HCT116 (cell line): ENCODE measurements around the gene CHD2. TPM values are rescaled to one million over a fixed set of nuclear protein-coding genes. Genes with fewer than 3 reads are reported as not detected.
A peak's percentile ranks its signal among the peaks of the same experiment; 100 is the strongest.

Experiments used
- ATAC-seq: fragments of 200-7000 bp; cut with Tn5 transposase; 2 replicates; pipeline ENCODE4 v1.9.1; 2020; ENCODE audit warnings: mild to moderate bottlenecking, moderate library complexity
- Bru-seq: library from RNA; stranded (reverse); fragments of 400-500 nt; gene quantifications from one replicate; lab custom pipeline; 2021; lab: Mats Ljungman, UMichigan
- BruChase-seq, 2 experiments: library from RNA; stranded (reverse); fragments of 400-500 nt; gene quantifications; one replicate each; lab custom pipeline; 2021; lab: Mats Ljungman, UMichigan
- BruUV-seq: library from RNA; stranded (reverse); fragments of 400-500 nt; replicated peaks from 2 replicates; lab custom pipeline; 2021; lab: Mats Ljungman, UMichigan
- CTCF ChIA-PET: fragments of 300-600 bp; sonication (Branson Sonifier 250); formaldehyde crosslinking; loops from one replicate; lab custom pipeline; 2021; ENCODE audit warnings: antibody characterized with exemption; lab: Charles Lee
- POLR2A ChIA-PET: fragments of 300-600, 350-600 bp; sonication (Branson Sonifier 250); formaldehyde crosslinking; loops from one replicate; lab custom pipeline; 2021; ENCODE audit warnings: antibody characterized with exemption; lab: Charles Lee
- RAD21 ChIA-PET, 2 experiments: fragments of 300-600 bp; sonication (Branson Sonifier 250); formaldehyde crosslinking; loops; one replicate each; lab custom pipeline; 2023; ENCODE audit warnings: low total read pairs in 2 of 2; ENCODE audit not compliant: uncharacterized antibody in 2 of 2, unreplicated experiment in 2 of 2, low non-redundant PET in 1 of 2; lab: Charles Lee
- DNase-seq: peaks from one replicate; pipeline ENCODE4 v3.0.0-alpha.2; 2010; ENCODE audit warnings: low read depth, low spot score
- H2AFZ ChIP-seq: fragments of 200-600 bp; shearing (Covaris generic), sonication (generic); 2 replicates; pipeline ENCODE4 v1.6.1; 2017; ENCODE audit warnings: low read depth, mixed run types, mixed read lengths, antibody characterized with exemption, low read length; ENCODE audit not compliant: poor library complexity, severe bottlenecking
- H3K27ac ChIP-seq: 2 replicates; pipeline ENCODE4 v1.5.1; 2012; ENCODE audit warnings: low read depth, low read length
- H3K27me3 ChIP-seq: fragments of 200-600 bp; sonication (generic); 2 replicates; pipeline ENCODE4 v1.6.1; 2016; ENCODE audit warnings: mixed run types, low read length, mixed read lengths; ENCODE audit not compliant: insufficient read depth
- H3K36me3 ChIP-seq, 2 experiments: fragments of 200-500 bp in 1 of 2; fragments of 200-600 bp in 1 of 2; sonication (Bioruptor generic) in 1 of 2; sonication (generic) in 1 of 2; 2 replicates each; pipeline versions ENCODE4 v1.5.1 to v1.6.1; 2014 to 2016; ENCODE audit warnings: low read length in 2 of 2, inconsistent platforms in 1 of 2, mixed read lengths in 1 of 2, mixed run types in 1 of 2; ENCODE audit not compliant: insufficient read depth in 2 of 2, control insufficient read depth in 1 of 2
- H3K4me1 ChIP-seq, 2 experiments: fragments of 200-600 bp in 1 of 2; sonication (generic) in 1 of 2; 2 replicates each; pipeline versions ENCODE4 v1.5.1 to v1.6.1; 2012 to 2017; ENCODE audit warnings: low read length in 2 of 2, inconsistent platforms in 1 of 2, mild to moderate bottlenecking in 1 of 2, mixed read lengths in 1 of 2, mixed run types in 1 of 2, moderate library complexity in 1 of 2; ENCODE audit not compliant: insufficient read depth in 2 of 2, control insufficient read depth in 1 of 2
- H3K4me2 ChIP-seq: fragments of 200-600 bp; sonication (generic); 2 replicates; pipeline ENCODE4 v1.6.1; 2017; ENCODE audit warnings: mixed run types, low read length, mixed read lengths
- H3K4me3 ChIP-seq, 2 experiments: fragments of 200-600 bp in 1 of 2; sonication (generic) in 1 of 2; replicated peaks in 1 of 2; 2 replicates each; pipeline ENCODE4 v1.5.1; 2011 to 2016; ENCODE audit warnings: low read length in 2 of 2, control low read depth in 1 of 2, low read depth in 1 of 2, mild to moderate bottlenecking in 1 of 2, mixed read lengths in 1 of 2, mixed run types in 1 of 2
- H3K79me2 ChIP-seq: fragments of 200-600 bp; sonication (generic); 2 replicates; pipeline ENCODE4 v1.6.1; 2017; ENCODE audit warnings: mild to moderate bottlenecking, mixed run types, low read length, moderate library complexity, mixed read lengths; ENCODE audit not compliant: insufficient read depth
- H3K9ac ChIP-seq: fragments of 200-600 bp; sonication (generic); 2 replicates; pipeline ENCODE4 v1.6.1; 2016; ENCODE audit warnings: low read length, mixed read lengths
- H3K9me2 ChIP-seq: fragments of 200-600 bp; sonication (generic), shearing (Covaris generic); 2 replicates; pipeline ENCODE4 v1.6.1; 2017; ENCODE audit warnings: mixed run types, mild to moderate bottlenecking, moderate library complexity; ENCODE audit not compliant: insufficient read depth
- H3K9me3 ChIP-seq, 2 experiments: fragments of 200-500 bp in 1 of 2; fragments of 200-600 bp in 1 of 2; sonication (Bioruptor generic) in 1 of 2; sonication (generic) in 1 of 2; 2 replicates each; pipeline ENCODE4 v1.6.1; 2014 to 2017; ENCODE audit warnings: low read length in 2 of 2, mixed read lengths in 2 of 2, inconsistent platforms in 1 of 2, low read depth in 1 of 2, mild to moderate bottlenecking in 1 of 2, mixed run types in 1 of 2, moderate library complexity in 1 of 2; ENCODE audit not compliant: control insufficient read depth in 1 of 2, insufficient read depth in 1 of 2
- H4K20me1 ChIP-seq: fragments of 200-600 bp; sonication (generic), shearing (Covaris generic); 2 replicates; pipeline ENCODE4 v1.6.1; 2017; ENCODE audit warnings: mixed run types, mild to moderate bottlenecking, moderate library complexity; ENCODE audit not compliant: insufficient read depth
- ATF3 ChIP-seq: IDR thresholded peaks from 2 replicates; pipeline ENCODE4 v1.6.1; 2012
- CBX3 ChIP-seq: IDR thresholded peaks from 2 replicates; pipeline ENCODE4 v1.6.1; 2012; ENCODE audit warnings: low read depth
- CEBPB ChIP-seq: IDR thresholded peaks from 2 replicates; pipeline ENCODE4 v1.6.1; 2012; ENCODE audit warnings: low read depth
- CTCF ChIP-seq, 3 experiments: fragments of 200-600 bp in 1 of 3; sonication (generic) in 1 of 3; IDR thresholded peaks in 2 of 3; conservative IDR thresholded peaks in 1 of 3; 2 replicates each; pipeline ENCODE4 v1.5.1; 2012 to 2017; ENCODE audit warnings: low read depth in 2 of 3, low read length in 2 of 3, antibody characterized with exemption in 1 of 3, borderline replicate concordance in 1 of 3, control low read depth in 1 of 3, mild to moderate bottlenecking in 1 of 3, mixed read lengths in 1 of 3, mixed run types in 1 of 3, moderate library complexity in 1 of 3; ENCODE audit not compliant: insufficient read depth in 1 of 3
- ELF1 ChIP-seq: IDR thresholded peaks from 2 replicates; pipeline ENCODE4 v1.6.1; 2012; ENCODE audit warnings: low read depth, borderline replicate concordance
- EZH2 ChIP-seq: fragments of 200-600 bp; sonication (generic); IDR thresholded peaks from 2 replicates; pipeline ENCODE4 v1.6.1; 2017; ENCODE audit warnings: antibody characterized with exemption, mixed run types
- EZH2phosphoT487 ChIP-seq: fragments of 200-600 bp; IDR thresholded peaks from 2 replicates; pipeline ENCODE4 v1.6.1; 2018; ENCODE audit warnings: antibody characterized with exemption, borderline replicate concordance
- FOSL1 ChIP-seq: IDR thresholded peaks from 2 replicates; pipeline ENCODE4 v1.6.1; 2012; ENCODE audit warnings: low read depth
- JUND ChIP-seq: IDR thresholded peaks from 2 replicates; pipeline ENCODE4 v1.6.1; 2012
- MAX ChIP-seq: IDR thresholded peaks from 2 replicates; pipeline ENCODE4 v1.6.1; 2012
- POLR2A ChIP-seq: IDR thresholded peaks from 2 replicates; pipeline ENCODE4 v1.7.0; 2011; ENCODE audit warnings: borderline replicate concordance; ENCODE audit not compliant: insufficient read depth, insufficient read length; ENCODE audit errors: extremely low read depth
- POLR2AphosphoS5 ChIP-seq: IDR thresholded peaks from 2 replicates; pipeline ENCODE4 v1.6.1; 2011; ENCODE audit warnings: mild to moderate bottlenecking, low read depth, low read length, moderate library complexity
- RAD21 ChIP-seq: IDR thresholded peaks from 2 replicates; pipeline ENCODE4 v1.6.1; 2012; ENCODE audit warnings: low read depth, mild to moderate bottlenecking
- SIN3A ChIP-seq: IDR thresholded peaks from 2 replicates; pipeline ENCODE4 v1.6.1; 2012; ENCODE audit warnings: low read depth
- SP1 ChIP-seq: IDR thresholded peaks from 2 replicates; pipeline ENCODE4 v1.6.1; 2012; ENCODE audit warnings: low read depth
- SRF ChIP-seq: IDR thresholded peaks from 2 replicates; pipeline ENCODE4 v1.6.1; 2012; ENCODE audit warnings: low read depth
- TCF7L2 ChIP-seq: IDR thresholded peaks from 2 replicates; pipeline ENCODE4 v1.7.0; 2011; ENCODE audit warnings: borderline replicate concordance, inconsistent platforms; ENCODE audit not compliant: insufficient read depth, insufficient read length; ENCODE audit errors: extremely low read depth
- YY1 ChIP-seq: IDR thresholded peaks from 2 replicates; pipeline ENCODE4 v1.6.1; 2011; ENCODE audit warnings: low read length, low read depth, moderate library complexity, mild to moderate bottlenecking; ENCODE audit not compliant: insufficient replicate concordance; ENCODE audit errors: extremely low read depth
- ZFX ChIP-seq: fragments of 450-650 bp; IDR thresholded peaks from 2 replicates; pipeline ENCODE4 v1.6.1; 2017
- ZNF274 ChIP-seq: fragments of 200-500 bp; sonication (Bioruptor generic); IDR thresholded peaks from 2 replicates; pipeline ENCODE4 v1.6.1; 2014; ENCODE audit warnings: mild to moderate bottlenecking, low read depth, low read length, inconsistent platforms
- intact Hi-C: fragments of 100-400 bp; cut with micrococcal nuclease; formaldehyde crosslinking; loops from 2 replicates; pipeline ENCODE4 v1.10.0; 2022
- long read RNA-seq: library from polyadenylated mRNA; unstranded; transcript quantifications from one replicate; pipeline ENCODE4 v2.0.0, GENCODE V29; 2021; ENCODE audit not compliant: unreplicated experiment
- polyA plus RNA-seq: library from polyadenylated mRNA; unstranded; fragments of >200 nt; gene quantifications from 2 replicates; pipeline ENCODE4 v1.2.1, GENCODE V29; 2012; ENCODE audit warnings: missing spikeins
- total RNA-seq: library from RNA; stranded (reverse); gene quantifications from one replicate; pipeline ENCODE4 v1.2.1, GENCODE V29; 2021; ENCODE audit not compliant: unreplicated experiment
- TF ChIP-seq, protein P1 (sequence below): IDR thresholded peaks from 2 replicates; pipeline ENCODE4 v1.6.1; 2011; ENCODE audit warnings: mild to moderate bottlenecking, low read length, moderate library complexity; ENCODE audit not compliant: insufficient replicate concordance; ENCODE audit errors: extremely low read depth

The CHD2 gene
- total RNA-seq (116 TPM), Bru-seq, nascent RNA (percentile 98 among the genes with signal in this experiment), BruChase-seq, experiment 1, labeled RNA remaining after a 6-hour chase (percentile 94 among the genes with signal in this experiment), BruChase-seq, experiment 2, labeled RNA remaining after a 2-hour chase (percentile 95 among the genes with signal in this experiment)
- 64.4 and 68.7 TPM in 2 replicates for polyA plus RNA-seq
- long read RNA-seq, partial matches to known transcripts, result 50 of 92 reads
- long read RNA-seq, other reads (novel, unspliced or antisense), result 37 of 92 reads

DNA sequence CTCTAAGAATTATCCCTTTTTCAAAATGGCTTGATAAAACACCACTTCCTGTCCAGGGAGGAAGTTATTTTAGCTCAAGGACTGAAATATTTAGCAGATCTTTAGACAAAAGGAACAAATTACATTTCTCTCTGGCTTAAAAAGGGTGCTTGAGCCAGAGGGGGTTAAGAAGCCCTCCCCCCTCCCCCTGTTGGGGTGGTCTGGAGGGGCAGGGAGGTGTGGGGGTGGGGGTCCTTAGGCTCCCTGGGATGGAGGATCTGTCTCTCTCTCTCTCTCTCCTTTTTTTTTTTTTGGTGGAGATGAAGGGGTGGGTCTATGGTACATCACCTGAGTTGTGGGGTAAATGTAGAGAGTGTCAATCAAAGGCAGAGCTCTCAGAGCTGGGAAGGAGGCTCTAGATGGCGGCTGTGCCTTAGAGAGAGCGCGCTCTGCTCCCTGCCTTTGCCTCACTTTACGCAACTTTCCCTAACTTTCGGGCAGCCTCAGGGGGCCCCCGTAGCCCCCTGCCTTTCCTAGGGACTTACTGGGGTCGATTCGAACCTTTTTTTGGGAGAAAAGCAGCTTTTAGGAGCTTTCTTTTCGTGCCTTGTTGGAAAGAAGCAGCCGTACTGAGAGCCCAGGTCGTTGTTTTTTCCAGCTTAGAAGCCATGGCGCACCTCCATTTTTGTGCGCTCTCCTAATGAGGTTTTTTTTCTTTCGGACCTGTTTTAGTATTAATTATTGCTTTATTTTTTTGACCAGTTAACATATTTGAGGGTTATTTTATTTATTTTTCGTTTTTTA is at the start of gene CHD2:
Gene CHD2, plus strand, starts transcription at position 377 of the 783 bp plus-strand sequence. CDS start 914 bp downstream, outside the sequence.
- DNase-seq, result peak; percentile 89
- Histone ChIP-seq H3K4me2 (peak within 1 kb of the TSS; percentile 82), H3K4me3 (peak within 1 kb of the TSS; percentile 69 to 71), H3K9ac (peak within 1 kb of the TSS; percentile 87), H3K4me1 (peaks cover 20 to 41% of the 10 kb centered on the region in 2 experiments; a peak in 3 of 4 replicates), H3K9me3 (no peaks in the 10 kb centered on the region), H3K27me3 (no peaks in the 10 kb centered on the region), H3K27ac (peak within 1 kb of the TSS; percentile 97), H2AFZ (no peak within 1 kb of the TSS), H3K79me2 (peaks cover 91% of the 10 kb centered on the region), H3K36me3 (peaks cover 15 to 24% of the 10 kb centered on the region in 2 experiments), H4K20me1 (peaks cover 6% of the 10 kb centered on the region; the same call in 1 of the 2 replicates), H3K9me2 (0 out of 2 replicates have a peak, but pooled peaks cover 4% of the 10 kb centered on the region)
- ChIA-PET CTCF (interaction anchor here (0.9 to 2.3 kb wide), 13 partner anchors 11 to 103 kb away, joined by 3 to 17 read pairs (median 5); no protein-coding TSS in a partner anchor), RAD21 (interaction anchor here (0.7 to 1.4 kb wide), 3 partner anchors 21 to 98 kb away, joined by 3 to 8 read pairs (median 3); no protein-coding TSS in a partner anchor), POLR2A (interaction anchor here (0.6 to 5.2 kb wide), 23 partner anchors 9 to 1905 kb away, joined by 3 to 93 read pairs (median 5); no protein-coding TSS in a partner anchor)
- intact Hi-C loops, result loop anchor here (5.0 kb wide), 1 partner anchor 78 kb away; no protein-coding TSS in a partner anchor
- peak; percentile 69 for ATAC-seq
- no TSS peak for BruUV-seq
- peak; percentile 44; the same call in 1 of the 2 replicates for TF ChIP-seq MAX
- 0 out of 2 replicates have a peak, but pooled peaks have one; percentile 14 for TF ChIP-seq SRF
- TF ChIP-seq ZFX, result no peak
- TF ChIP-seq ELF1, result no peak
- TF ChIP-seq SP1, result peak; percentile 29; the same call in 1 of the 2 replicates
- no peak for TF ChIP-seq TCF7L2
- peak; percentile 87 for TF ChIP-seq YY1
- no peak for TF ChIP-seq ZNF274
- peak; percentile 99 for TF ChIP-seq POLR2AphosphoS5
- TF ChIP-seq FOSL1, result no peak; the same call in 1 of the 2 replicates
- TF ChIP-seq CBX3, result no peak
- TF ChIP-seq POLR2A, result peak; percentile 95
- TF ChIP-seq CEBPB, result peak; percentile 28
- peak; percentile 78 for TF ChIP-seq SIN3A
- peak; percentile 3; the same call in 1 of the 2 replicates for TF ChIP-seq JUND
- 0 out of 6 replicates have a peak, but pooled peaks of 1 of the 3 experiments have one; percentile 6 for TF ChIP-seq CTCF (IDR thresholded peaks at IDR 0.05 in 2 of 3, conservative IDR thresholded peaks at IDR 0.05 in 1 of 3; ENCODE audit: borderline replicate concordance in 1 of 3, insufficient read depth in 1 of 3, low read depth in 2 of 3, low read length in 2 of 3)
- TF ChIP-seq, protein P1, sequence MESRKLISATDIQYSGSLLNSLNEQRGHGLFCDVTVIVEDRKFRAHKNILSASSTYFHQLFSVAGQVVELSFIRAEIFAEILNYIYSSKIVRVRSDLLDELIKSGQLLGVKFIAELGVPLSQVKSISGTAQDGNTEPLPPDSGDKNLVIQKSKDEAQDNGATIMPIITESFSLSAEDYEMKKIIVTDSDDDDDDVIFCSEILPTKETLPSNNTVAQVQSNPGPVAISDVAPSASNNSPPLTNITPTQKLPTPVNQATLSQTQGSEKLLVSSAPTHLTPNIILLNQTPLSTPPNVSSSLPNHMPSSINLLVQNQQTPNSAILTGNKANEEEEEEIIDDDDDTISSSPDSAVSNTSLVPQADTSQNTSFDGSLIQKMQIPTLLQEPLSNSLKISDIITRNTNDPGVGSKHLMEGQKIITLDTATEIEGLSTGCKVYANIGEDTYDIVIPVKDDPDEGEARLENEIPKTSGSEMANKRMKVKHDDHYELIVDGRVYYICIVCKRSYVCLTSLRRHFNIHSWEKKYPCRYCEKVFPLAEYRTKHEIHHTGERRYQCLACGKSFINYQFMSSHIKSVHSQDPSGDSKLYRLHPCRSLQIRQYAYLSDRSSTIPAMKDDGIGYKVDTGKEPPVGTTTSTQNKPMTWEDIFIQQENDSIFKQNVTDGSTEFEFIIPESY, result peak; percentile 40
- TF ChIP-seq RAD21, result peak; percentile 30
- TF ChIP-seq ATF3, result no peak; the same call in 1 of the 2 replicates
- TF ChIP-seq EZH2phosphoT487, result no peak
- TF ChIP-seq EZH2, result no peak
